Measurements from ENCODE around the gene SLC12A6. TPM values are rescaled to one million over a fixed set of nuclear protein-coding genes. Genes with fewer than 3 reads are reported as not detected.

Gene SLC12A6
- total and polyA plus RNA-seq, 2 of the 13 experiments (the other 11 are each of a cell fraction or from before 2014, with no cell fraction given), result 15.2 to 30.1 TPM

DNA sequence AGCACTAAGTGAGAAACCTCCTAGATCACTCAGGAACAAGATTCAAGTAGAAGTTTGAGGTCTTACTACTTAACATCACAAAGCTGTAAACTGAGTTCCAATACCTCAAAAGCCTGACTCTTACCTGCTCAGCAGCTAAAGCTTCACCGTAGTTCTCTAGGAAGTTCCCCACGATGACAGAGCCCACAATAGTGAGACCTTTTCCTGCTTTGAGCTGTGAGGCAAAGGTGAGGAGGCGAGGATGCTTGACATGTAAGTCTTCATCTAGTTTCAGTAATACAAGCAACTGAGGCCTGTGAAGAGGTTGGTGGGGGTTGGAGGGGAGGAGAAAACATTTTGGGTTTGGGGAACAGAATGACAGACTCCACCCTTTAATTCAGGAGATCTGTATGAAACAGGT is 97.0 kb downstream of the SLC12A6 start:
- in situ Hi-C loops (cut with HindIII; ENCODE audit: extremely low pct_ligation_motif_present, low pct_unique_long_range_greater_than_20kb), result loop anchor here (25.0 kb wide), 1 partner anchor 347 kb away; the partner anchor contains the start of gene GOLGA8B
- intact Hi-C loops (cut with micrococcal nuclease; ENCODE audit: unreplicated experiment), result loop anchor here (2.0 to 5.0 kb wide), 2 partner anchors 98 to 127 kb away; partner anchors contain the start of gene LPCAT4
- no peak for ATAC-seq
- Histone ChIP-seq H3K9me3 (ENCODE audit: low read length) (no peaks in the 10 kb centered on the region), H3K4me2 (ENCODE audit: low read depth, low read length) (no peak overlapping the region), H3K79me2 (ENCODE audit: insufficient read depth, low read length) (no peaks in the 10 kb centered on the region), H3K36me3 (replicated peaks in 1 of 2; ENCODE audit: control insufficient read depth in 1 of 2, insufficient read depth in 2 of 2, low read length in 2 of 2) (peaks cover 15 to 57% of the 10 kb centered on the region in 2 experiments), H3K4me3 (replicated peaks in 1 of 3; ENCODE audit: insufficient read depth in 1 of 3, low read depth in 2 of 3, low read length in 3 of 3) (no peak overlapping the region), H4K20me1 (ENCODE audit: insufficient read depth, low read length) (no peaks in the 10 kb centered on the region), H2AFZ (ENCODE audit: low read length) (no peak overlapping the region), H3K9ac (ENCODE audit: insufficient read depth, low read depth, low read length) (no peak overlapping the region), H3K4me1 (ENCODE audit: insufficient read depth, low read length) (no peaks in the 10 kb centered on the region), H3K27me3 (ENCODE audit: control insufficient read depth in 1 of 2, insufficient read depth in 2 of 2, low read length in 2 of 2) (no peaks in the 10 kb centered on the region), H3K27ac (ENCODE audit: extremely low read length, insufficient read depth, low read length) (no peak overlapping the region)
- POLR2A ChIA-PET, result no interaction called here
- no TSS peak for BruUV-seq (replicated peaks)
- 93% methylated on average over 3 of the region's 3 CpGs for WGBS (ENCODE audit: low lambda C conversion rate)
- no peak for TF ChIP-seq RBM22 (optimal IDR thresholded peaks at IDR 0.05; ENCODE audit: low read length)
- no peak for DNase-seq (ENCODE audit: low spot score)
- FAIRE-seq, result no peak
- CTCF ChIA-PET (ENCODE audit: low intra/inter-chr PET ratio, low total read pairs), result interaction anchor here (2.1 kb wide), 1 partner anchor 127 kb away, joined by 6 read pairs; no protein-coding TSS in a partner anchor

DNA sequence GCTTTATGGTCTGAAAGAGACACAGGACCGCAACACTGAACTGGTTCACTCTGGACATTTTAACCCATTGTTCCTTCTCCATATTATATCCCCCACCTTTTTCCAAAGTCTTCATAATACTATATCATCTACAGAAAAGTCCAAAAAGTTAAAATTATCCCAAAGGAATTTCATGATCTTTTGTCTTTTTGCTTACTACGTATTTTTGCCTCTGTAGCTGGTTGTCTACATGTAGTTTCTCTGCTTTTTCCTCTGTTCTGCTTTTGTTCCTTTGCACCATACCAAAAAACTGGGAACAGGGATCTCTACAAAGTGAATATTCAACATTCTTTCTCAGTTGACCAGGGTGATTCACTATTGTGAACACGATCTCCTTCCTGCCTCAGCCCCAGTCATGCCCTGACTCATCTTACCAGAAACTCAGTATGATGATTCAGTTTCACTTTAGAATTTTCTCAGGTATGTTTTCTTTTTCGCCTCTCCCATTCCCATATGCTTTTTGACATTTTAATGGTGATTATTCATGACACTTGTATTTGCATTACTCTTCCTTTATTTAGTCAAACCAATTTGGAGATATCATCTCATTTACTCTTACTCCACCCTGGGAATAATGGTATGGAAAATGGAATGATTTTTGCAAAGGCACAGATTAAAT is 98.3 kb downstream of the SLC12A6 start:
- DNase-seq (ENCODE audit: low spot score), result peak; percentile 6
- Histone ChIP-seq H3K9ac (ENCODE audit: insufficient read depth, low read depth, low read length) (no peak overlapping the region), H3K4me3 (replicated peaks in 1 of 3; ENCODE audit: insufficient read depth in 1 of 3, low read depth in 2 of 3, low read length in 3 of 3) (no peak overlapping the region), H3K4me1 (ENCODE audit: insufficient read depth, low read length) (no peaks in the 10 kb centered on the region), H3K27ac (ENCODE audit: extremely low read length, insufficient read depth, low read length) (no peak overlapping the region), H3K9me3 (ENCODE audit: low read length) (no peaks in the 10 kb centered on the region), H3K4me2 (ENCODE audit: low read depth, low read length) (no peak overlapping the region), H3K27me3 (ENCODE audit: control insufficient read depth in 1 of 2, insufficient read depth in 2 of 2, low read length in 2 of 2) (no peaks in the 10 kb centered on the region), H2AFZ (ENCODE audit: low read length) (no peak overlapping the region), H3K79me2 (ENCODE audit: insufficient read depth, low read length) (no peaks in the 10 kb centered on the region), H4K20me1 (ENCODE audit: insufficient read depth, low read length) (no peaks in the 10 kb centered on the region), H3K36me3 (replicated peaks in 1 of 2; ENCODE audit: control insufficient read depth in 1 of 2, insufficient read depth in 2 of 2, low read length in 2 of 2) (peaks cover 13 to 51% of the 10 kb centered on the region in 2 experiments)
- intact Hi-C loops (cut with micrococcal nuclease; ENCODE audit: unreplicated experiment) (no loop called here), in situ Hi-C loops (cut with HindIII; ENCODE audit: extremely low pct_ligation_motif_present, low pct_unique_long_range_greater_than_20kb) (loop anchor here (10.0 to 25.0 kb wide), 2 partner anchors 136 to 348 kb away; partner anchors contain the start of gene GOLGA8B)
- TF ChIP-seq ZNF768 (CRISPR knock-in tag; IDR thresholded peaks at IDR 0.05) (no peak), FOSL2 (CRISPR knock-in tag; IDR thresholded peaks at IDR 0.05) (0 out of 2 replicates have a peak, but pooled peaks have one; percentile 16), MAFK (conservative IDR thresholded peaks at IDR 0.05 in 1 of 2, IDR thresholded peaks at IDR 0.05 in 1 of 2; ENCODE audit: low read length in 2 of 2) (peak in 1 of 2 experiments; percentile 26; a peak in 1 of 4 replicates), MAFF (IDR thresholded peaks at IDR 0.05; ENCODE audit: low read depth, low read length) (peak; percentile 21; the same call in 1 of the 2 replicates)
- 84% methylated on average over 4 of the region's 4 CpGs for WGBS (ENCODE audit: low lambda C conversion rate)
- BruUV-seq (replicated peaks), result no TSS peak
- FAIRE-seq, result no peak
- ChIA-PET CTCF (ENCODE audit: low intra/inter-chr PET ratio, low total read pairs) (no interaction called here), POLR2A (no interaction called here)
- ATAC-seq, result no peak

Measured in HepG2 (cell line).